Fibroblast of pulmonary artery (primary cell): ENCODE results near the gene TMEM129.
A peak's percentile ranks its signal among the peaks of the same experiment; 100 is the strongest.

ENCODE experiments used
- DNase-seq: peaks from one replicate; pipeline ENCODE4 v3.0.0-alpha.2; 2010; ENCODE audit warnings: low read depth
- H3K4me3 ChIP-seq: replicated peaks from 2 replicates; pipeline ENCODE4 v1.5.1; 2011; ENCODE audit warnings: low read depth, mild to moderate bottlenecking, control low read depth, low read length, moderate library complexity
- TF ChIP-seq, protein P1 (sequence below): IDR thresholded peaks from 2 replicates; pipeline ENCODE4 v1.5.1; 2011; ENCODE audit warnings: mild to moderate bottlenecking, control low read depth, low read length, inconsistent platforms; ENCODE audit errors: missing control alignments

Gene TMEM129

DNA sequence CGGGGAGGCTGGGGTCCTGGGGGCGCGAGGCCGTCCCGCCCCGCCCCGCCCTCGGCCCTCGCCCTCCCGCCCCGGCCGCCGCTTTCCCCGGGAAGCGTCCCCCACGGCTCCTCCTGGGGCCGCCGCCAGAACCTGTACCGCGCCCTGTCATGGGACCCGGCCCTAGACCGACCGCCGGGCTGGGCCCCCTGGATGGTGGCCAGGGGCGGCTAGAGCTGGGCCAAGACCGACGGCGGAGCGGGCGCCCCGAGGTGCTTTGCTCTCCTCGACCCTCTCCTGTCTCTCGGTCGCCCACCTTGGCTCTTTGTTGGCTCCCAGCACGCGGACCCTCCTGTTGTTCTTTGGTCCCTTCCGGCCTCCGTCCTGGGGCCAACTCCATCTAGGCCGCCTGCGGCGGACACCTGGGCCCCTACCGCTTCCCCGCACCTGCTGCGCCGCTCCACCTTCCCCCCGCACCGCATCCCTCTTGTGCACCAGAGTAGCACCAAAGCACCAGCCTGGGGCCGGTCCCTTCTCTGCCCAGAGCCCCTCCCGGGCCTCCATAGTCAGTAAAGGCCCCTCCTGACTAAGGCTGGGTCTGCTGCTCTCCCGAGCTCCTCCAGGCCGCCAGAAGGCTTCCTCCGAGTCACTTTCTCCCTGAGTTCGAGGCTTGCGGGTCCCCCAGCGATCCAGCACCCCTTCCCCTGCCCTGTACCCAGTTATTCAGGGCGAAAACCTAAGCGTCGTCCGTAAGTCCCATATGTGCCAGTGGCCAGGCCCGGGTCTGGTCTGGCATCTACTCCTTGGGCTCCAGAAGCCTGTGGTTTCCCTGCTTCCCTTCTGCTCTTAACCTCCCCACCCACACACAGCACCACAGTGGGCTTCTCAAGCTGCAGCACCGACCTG, 785 bp upstream of the TMEM129 start:
- DNase-seq, result no peak
- H3K4me3 ChIP-seq, result peak overlapping the region; percentile 67

DNA sequence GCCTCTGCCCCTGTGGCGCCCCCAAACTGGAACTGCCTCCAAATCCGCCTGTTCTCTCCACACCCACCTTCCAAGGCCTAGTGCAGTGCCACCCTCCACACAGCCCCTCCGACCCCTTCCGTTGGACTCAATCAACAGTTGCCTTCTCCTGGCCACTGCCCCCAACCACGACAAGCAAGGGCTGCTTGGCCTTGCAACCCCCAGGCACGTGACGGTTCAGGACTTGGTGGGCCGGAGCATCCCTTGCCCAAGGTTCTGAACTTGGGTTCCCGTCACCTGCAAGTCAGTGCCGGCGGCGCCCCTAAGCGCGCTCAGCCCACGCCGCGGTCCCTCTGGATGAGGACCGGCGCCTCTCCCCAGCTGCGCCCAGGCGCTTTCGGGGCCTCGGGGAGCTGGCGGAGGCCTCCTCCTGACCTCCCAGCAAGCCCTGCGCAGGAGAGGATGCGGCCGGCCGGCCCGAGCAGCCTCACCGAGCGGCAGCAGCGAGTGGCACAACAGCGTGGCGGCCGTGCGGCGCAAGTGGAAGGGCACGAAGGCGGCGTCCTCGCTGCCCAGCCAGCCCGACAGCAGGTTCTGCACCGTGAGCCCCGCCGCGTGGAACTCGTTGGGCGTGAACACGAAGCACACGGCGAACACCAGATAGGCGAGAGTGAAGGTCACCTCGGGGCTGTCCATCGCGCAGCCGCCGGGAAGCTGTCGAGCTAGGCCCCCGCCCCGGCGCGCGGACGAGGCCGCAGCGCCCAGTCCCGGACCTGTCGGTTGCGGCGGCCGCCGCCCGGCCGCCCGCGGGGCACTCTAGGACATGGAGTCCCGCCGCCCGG, 750 bp downstream of the TMEM129 start:
- H3K4me3 ChIP-seq, result peak overlapping the region; percentile 67
- DNase-seq, result peak; percentile 31
- TF ChIP-seq, protein P1, sequence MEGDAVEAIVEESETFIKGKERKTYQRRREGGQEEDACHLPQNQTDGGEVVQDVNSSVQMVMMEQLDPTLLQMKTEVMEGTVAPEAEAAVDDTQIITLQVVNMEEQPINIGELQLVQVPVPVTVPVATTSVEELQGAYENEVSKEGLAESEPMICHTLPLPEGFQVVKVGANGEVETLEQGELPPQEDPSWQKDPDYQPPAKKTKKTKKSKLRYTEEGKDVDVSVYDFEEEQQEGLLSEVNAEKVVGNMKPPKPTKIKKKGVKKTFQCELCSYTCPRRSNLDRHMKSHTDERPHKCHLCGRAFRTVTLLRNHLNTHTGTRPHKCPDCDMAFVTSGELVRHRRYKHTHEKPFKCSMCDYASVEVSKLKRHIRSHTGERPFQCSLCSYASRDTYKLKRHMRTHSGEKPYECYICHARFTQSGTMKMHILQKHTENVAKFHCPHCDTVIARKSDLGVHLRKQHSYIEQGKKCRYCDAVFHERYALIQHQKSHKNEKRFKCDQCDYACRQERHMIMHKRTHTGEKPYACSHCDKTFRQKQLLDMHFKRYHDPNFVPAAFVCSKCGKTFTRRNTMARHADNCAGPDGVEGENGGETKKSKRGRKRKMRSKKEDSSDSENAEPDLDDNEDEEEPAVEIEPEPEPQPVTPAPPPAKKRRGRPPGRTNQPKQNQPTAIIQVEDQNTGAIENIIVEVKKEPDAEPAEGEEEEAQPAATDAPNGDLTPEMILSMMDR, result no peak

More for the DNA sequence above, 785 bp upstream of the TMEM129 start:
- TF ChIP-seq, protein P1, result no peak

DNA sequence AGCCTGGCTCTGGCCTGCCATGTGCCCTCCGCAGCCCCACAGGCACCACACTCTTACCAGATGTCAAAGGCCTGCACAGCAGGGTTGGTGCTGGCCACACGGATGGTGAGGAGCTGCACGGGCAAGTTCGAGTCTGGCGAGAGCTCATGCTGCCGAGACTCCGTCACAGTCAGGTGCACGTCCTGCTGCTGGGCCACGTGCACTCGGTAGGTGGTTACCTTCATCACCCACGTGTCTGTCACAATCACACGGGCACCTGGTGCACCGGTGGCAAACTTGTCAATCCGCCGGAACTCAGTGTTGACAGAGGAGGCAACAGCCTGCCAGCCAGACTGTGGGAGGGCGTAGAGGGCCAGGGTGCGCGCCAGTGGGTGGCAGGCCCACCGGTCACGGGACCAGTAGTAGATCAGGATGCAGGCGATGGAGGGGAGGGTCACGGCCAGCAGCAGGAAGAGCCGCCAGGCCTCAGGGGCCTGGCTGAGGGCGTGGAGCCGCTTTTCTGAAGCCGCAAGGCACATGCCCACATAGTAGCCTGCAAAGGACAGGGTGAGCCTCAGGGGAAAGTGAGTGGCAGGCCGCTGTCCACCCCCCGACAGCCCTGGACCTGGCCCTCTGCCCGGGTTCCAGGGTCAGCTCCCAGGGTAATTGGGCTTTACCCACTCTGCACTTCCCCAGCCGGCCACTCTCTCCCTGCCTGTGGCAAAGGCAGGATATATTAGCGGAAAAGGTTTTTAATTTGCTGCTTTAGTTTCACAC, 2.9 kb downstream of the TMEM129 start:
- TF ChIP-seq, protein P1, result no peak
- no peak overlapping the region for H3K4me3 ChIP-seq
- DNase-seq, result no peak

DNA sequence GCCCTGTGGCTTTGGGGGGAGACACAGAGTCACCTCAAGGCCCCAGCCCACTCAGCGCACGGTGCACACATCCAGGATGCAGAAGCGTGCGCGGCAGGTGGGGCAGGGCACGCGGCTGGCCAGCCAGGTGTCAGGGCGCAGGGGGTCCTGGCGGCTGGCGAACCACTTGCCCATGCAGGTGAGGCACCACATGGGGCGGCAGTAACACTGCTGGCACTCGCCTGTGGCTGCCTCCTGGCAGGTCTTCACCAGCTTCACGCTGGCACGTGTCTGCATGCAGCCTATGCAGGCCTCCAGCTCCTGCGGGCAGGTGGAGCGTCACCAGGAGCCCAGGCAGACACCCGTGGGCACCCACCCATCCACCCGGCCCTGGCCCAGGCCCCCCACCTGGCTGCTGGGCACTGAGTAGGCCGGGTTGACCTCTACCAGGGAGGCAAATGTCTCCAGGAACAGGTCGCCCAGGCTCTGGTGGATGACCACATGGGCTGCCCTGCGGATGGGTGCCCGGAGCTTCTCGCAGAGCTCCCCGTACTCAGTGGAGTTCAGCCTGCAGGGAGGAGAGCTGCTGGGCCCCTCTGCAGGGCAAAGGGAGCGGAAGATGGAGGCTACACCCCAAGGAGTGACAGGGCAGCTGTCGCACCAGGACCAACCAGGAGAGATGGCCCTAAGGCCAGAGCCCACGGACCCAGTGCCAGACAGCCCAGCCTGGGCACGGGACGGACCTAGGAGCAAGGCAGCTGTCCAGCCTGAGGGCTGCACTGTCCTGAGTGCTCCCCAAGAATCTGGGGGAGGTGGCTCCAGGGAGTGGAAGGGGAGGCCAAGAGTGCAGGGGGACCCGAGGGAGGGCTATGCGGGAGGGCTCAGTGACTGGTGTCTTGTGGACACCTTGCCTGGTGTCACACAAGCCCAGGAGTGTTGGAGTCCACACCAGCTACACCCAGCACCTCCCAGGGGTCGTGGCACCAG, 3.7 kb downstream of the TMEM129 start:
- no peak overlapping the region for H3K4me3 ChIP-seq
- TF ChIP-seq, protein P1, result no peak
- no peak for DNase-seq

DNA sequence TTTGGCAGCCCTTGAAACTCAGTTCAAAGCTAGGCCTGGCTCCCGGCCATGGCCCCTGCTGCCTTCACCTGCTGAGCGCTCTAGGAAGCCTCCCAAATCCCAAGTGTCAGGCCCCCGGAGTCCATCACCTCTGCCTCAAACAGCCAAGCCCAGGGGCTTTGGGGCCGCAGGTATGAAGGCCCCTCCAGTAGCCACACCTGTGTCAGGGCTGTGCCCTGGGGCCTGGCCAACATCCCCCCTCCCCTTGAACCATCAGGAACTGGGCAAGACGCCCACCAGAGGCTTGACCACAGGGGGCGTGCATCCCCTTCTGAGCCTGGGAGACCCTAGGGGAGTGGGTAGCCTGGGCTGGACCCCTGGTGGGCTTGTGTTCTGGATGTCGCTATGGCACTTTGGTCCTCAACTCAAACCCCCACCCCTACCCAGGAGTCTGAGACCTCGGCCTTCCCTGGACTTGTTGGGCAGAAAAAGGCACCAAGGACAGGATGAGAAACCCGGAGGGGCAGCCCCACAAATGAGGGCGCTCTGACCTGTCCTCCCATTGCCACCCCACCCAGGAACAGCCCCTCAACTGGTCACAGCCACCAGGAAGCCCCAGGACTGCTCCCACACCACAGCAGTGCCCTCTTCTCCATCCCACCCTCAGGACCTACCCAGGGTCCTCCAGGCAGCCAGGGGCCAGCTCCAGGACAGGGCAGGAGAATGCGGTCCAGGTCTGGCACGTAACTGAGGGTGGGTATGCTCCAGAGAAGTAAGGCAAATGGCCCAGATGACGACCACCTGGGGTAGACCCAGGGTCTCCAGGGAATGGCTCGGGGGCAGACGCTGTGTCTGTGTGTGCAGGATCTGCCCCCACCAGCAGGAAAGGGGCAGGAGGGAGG, 4.8 kb downstream of the TMEM129 start:
- no peak for DNase-seq
- TF ChIP-seq, protein P1, result no peak
- no peak overlapping the region for H3K4me3 ChIP-seq
